GM12878 (cell line): ENCODE measurements around the gene ZFYVE19.
A peak's percentile ranks its signal among the peaks of the same experiment; 100 is the strongest.

ENCODE experiments used
- ATF3 ChIP-seq: IDR thresholded peaks from 2 replicates; pipeline ENCODE4 v1.6.1; 2011; ENCODE audit warnings: low read depth, mild to moderate bottlenecking, low read length, moderate library complexity, borderline replicate concordance; ENCODE audit errors: extremely low read depth
- BCL11A ChIP-seq: IDR thresholded peaks from 2 replicates; pipeline ENCODE4 v1.6.1; 2011; ENCODE audit warnings: low read depth, low read length
- BRCA1 ChIP-seq: IDR thresholded peaks from 2 replicates; pipeline ENCODE4 v1.6.1; 2011; ENCODE audit warnings: low read depth, low read length, improper control_type of control experiment
- CEBPB ChIP-seq, 2 experiments: fragments of 150-350 bp in 1 of 2; IDR thresholded peaks; 2 replicates each; pipeline ENCODE4 v1.6.1; 2012 to 2014; ENCODE audit warnings: low read depth in 2 of 2, low read length in 2 of 2, borderline replicate concordance in 1 of 2, inconsistent platforms in 1 of 2
- CREB1 ChIP-seq: IDR thresholded peaks from 2 replicates; pipeline ENCODE4 v1.6.1; 2012; ENCODE audit warnings: low read depth, mild to moderate bottlenecking, inconsistent platforms
- CTCF ChIP-seq, 3 experiments: IDR thresholded peaks in 2 of 3; conservative IDR thresholded peaks in 1 of 3; 2 replicates each; pipeline ENCODE4 v1.5.1; 2011; ENCODE audit warnings: low read depth in 3 of 3, low read length in 3 of 3, mild to moderate bottlenecking in 3 of 3, control low read depth in 2 of 3, moderate library complexity in 2 of 3, inconsistent platforms in 1 of 3, mixed read lengths in 1 of 3; ENCODE audit not compliant: control insufficient read depth in 2 of 3, insufficient read depth in 1 of 3; ENCODE audit errors: extremely low read depth in 1 of 3
- POLR2A ChIP-seq: IDR thresholded peaks from 2 replicates; pipeline ENCODE4 v1.6.1; 2011; ENCODE audit warnings: low read depth, mild to moderate bottlenecking, low read length
- POLR2AphosphoS5 ChIP-seq: IDR thresholded peaks from 2 replicates; pipeline ENCODE4 v1.6.1; 2011; ENCODE audit warnings: mild to moderate bottlenecking, low read length, inconsistent platforms
- SRF ChIP-seq, 2 experiments: IDR thresholded peaks; 2 replicates each; pipeline ENCODE4 v1.6.1; 2011; ENCODE audit warnings: low read depth in 2 of 2, low read length in 2 of 2, mild to moderate bottlenecking in 1 of 2, moderate library complexity in 1 of 2
- TAF1 ChIP-seq: IDR thresholded peaks from 2 replicates; pipeline ENCODE4 v1.6.1; 2011; ENCODE audit warnings: mild to moderate bottlenecking, low read depth, low read length, borderline replicate concordance
- YY1 ChIP-seq: IDR thresholded peaks from 2 replicates; pipeline ENCODE4 v1.6.1; 2011; ENCODE audit warnings: low read depth, mild to moderate bottlenecking, low read length

- TF ChIP-seq CREB1 (no peak), TAF1 (no peak), ATF3 (no peak), BCL11A (no peak), POLR2A (no peak), POLR2AphosphoS5 (no peak), CTCF (IDR thresholded peaks at IDR 0.05 in 2 of 3, conservative IDR thresholded peaks at IDR 0.05 in 1 of 3; ENCODE audit: control insufficient read depth in 2 of 3, extremely low read depth in 1 of 3, insufficient read depth in 1 of 3, low read depth in 3 of 3, low read length in 3 of 3) (peak; percentile 89 to 98 (median 97)), SRF (IDR thresholded peaks at IDR 0.05; ENCODE audit: low read depth in 2 of 2, low read length in 2 of 2) (no peak), YY1 (peak; percentile 90), BRCA1 (no peak), CEBPB (IDR thresholded peaks at IDR 0.05; ENCODE audit: borderline replicate concordance in 1 of 2, low read depth in 2 of 2, low read length in 2 of 2) (no peak)
These were observed 24.2 kb upstream of the ZFYVE19 start for GRCh38 chr15:40782609-40783227.
